Epidermal melanocyte (primary cell): Measurements from ENCODE around the gene DIP2C.
A peak's percentile ranks its signal among the peaks of the same experiment; 100 is the strongest.
"Not testable (repeated sequence)": the region's sequence is repeated elsewhere in the genome, so short reads cannot be mapped to it uniquely, and the experiment has no call there.

Experiments
- DNase-seq: peaks from one replicate; pipeline ENCODE4 v3.0.0; 2011; ENCODE audit warnings: low spot score; ENCODE audit not compliant: insufficient read length

Gene DIP2C

GRCh38 chr10:700183-700582 is 10.7 kb upstream of the DIP2C start:
- DNase-seq = not testable (repeated sequence)

GRCh38 chr10:697097-697875 is 7.8 kb upstream of the DIP2C start:
- DNase-seq = no peak

GRCh38 chr10:695396-695795 is 5.9 kb upstream of the DIP2C start:
- no peak for DNase-seq

- DNase-seq = no peak
These were observed 4.0 kb upstream of the DIP2C start for GRCh38 chr10:693506-693905.

GRCh38 chr10:692682-693351 is 3.3 kb upstream of the DIP2C start:
- no peak for DNase-seq

- DNase-seq = no peak
These were observed 1.7 kb upstream of the DIP2C start for GRCh38 chr10:691216-691615.

- no peak for DNase-seq
These were observed 1.1 kb upstream of the DIP2C start for GRCh38 chr10:690372-691161.

GRCh38 chr10:689121-689451 is 382 bp downstream of the DIP2C start:
- no peak for DNase-seq

- DNase-seq = peak; percentile 76
These were observed 952 bp downstream of the DIP2C start for GRCh38 chr10:688312-689120.

- no peak for DNase-seq
These were observed 1.7 kb downstream of the DIP2C start for GRCh38 chr10:687583-688311.

GRCh38 chr10:686155-686931 is 3.1 kb downstream of the DIP2C start:
- no peak for DNase-seq

GRCh38 chr10:685613-686012 is 3.9 kb downstream of the DIP2C start:
- DNase-seq = no peak

GRCh38 chr10:683448-684071 is 5.9 kb downstream of the DIP2C start:
- DNase-seq = peak; percentile 82

- peak; percentile 60 for DNase-seq
These were observed 6.5 kb downstream of the DIP2C start for GRCh38 chr10:682931-683447.

GRCh38 chr10:681670-682318 is 7.7 kb downstream of the DIP2C start:
- no peak for DNase-seq

- no peak for DNase-seq
These were observed 8.7 kb downstream of the DIP2C start for GRCh38 chr10:680745-681144.

GRCh38 chr10:680146-680545 is 9.3 kb downstream of the DIP2C start:
- DNase-seq = no peak

- DNase-seq = no peak
These were observed 9.9 kb downstream of the DIP2C start for GRCh38 chr10:679556-679955.

- DNase-seq = not testable (repeated sequence)
These were observed 10.8 kb downstream of the DIP2C start for GRCh38 chr10:678662-679005.
